GM21825 (cell line): ENCODE data around the gene TNFRSF13B.
A peak's percentile ranks its signal among the peaks of the same experiment; 100 is the strongest.
"Not testable (repeated sequence)": the region's sequence is repeated elsewhere in the genome, so short reads cannot be mapped to it uniquely, and the experiment has no call there.

Experiments
- ATAC-seq: cut with Tn5 transposase; IDR thresholded peaks from one replicate; pipeline ENCODE4 v1.9.1; 2021; ENCODE audit warnings: mild to moderate bottlenecking, moderate library complexity; ENCODE audit not compliant: unreplicated experiment

TNFRSF13B gene

GRCh38 chr17:16971458-16972338 is at the start of gene TNFRSF13B:
TSS of gene TNFRSF13B (minus strand) at chr17:16972118. CDS start at chr17:16972075, 43 bp downstream.
- peak; percentile 24 for ATAC-seq

DNA sequence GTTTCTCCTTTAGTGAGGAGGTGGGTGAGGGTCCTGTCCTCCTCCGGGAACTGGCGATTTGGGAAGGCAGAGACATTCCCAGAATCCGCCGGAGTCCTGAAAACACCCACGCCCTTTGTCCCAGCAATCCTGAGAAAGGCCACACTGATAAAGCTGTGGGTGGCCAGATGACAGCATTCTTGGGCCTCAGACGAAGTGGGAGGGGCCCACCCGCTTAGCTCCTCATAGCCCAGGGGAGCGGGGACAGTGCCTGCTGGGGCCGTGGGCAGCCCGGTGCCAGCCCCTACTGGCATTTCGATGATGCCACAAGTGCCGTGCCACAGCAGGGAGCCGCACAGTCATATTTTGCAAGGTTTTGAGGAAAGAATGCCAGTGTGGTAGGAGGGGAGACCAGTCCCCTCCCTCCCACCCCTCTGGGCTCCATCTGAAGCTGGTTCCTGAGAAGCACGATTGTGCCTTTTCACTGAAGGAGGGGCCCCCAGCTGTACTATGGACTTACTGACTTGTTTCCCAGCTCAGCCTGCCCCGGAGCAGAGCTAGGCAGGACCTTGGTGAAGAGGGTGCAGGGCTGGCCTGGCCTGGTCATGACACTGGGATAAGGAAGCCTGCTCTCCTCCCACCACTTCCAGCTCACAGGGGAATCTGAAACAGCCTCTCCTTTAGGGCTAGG is 49.4 kb upstream of the TNFRSF13B start:
- no peak for ATAC-seq

DNA sequence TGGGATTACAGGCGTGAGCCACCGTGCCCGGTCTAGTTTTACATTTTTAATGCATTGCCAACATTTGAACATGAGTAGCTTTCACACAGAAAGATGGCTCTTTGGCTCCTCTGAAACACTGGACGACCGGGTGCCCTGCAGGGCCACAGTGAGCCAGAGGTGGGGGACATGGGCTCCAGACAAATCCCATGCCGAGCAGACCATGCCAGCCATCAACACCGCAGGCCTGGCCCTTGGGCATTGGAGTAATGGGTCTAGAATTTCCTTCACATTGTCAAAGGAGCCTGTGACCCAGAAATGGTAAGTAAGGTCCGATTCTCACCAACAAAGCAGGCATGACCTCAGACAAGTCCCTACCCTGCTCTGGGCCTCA is 48.9 kb upstream of the TNFRSF13B start:
- ATAC-seq = no peak

DNA sequence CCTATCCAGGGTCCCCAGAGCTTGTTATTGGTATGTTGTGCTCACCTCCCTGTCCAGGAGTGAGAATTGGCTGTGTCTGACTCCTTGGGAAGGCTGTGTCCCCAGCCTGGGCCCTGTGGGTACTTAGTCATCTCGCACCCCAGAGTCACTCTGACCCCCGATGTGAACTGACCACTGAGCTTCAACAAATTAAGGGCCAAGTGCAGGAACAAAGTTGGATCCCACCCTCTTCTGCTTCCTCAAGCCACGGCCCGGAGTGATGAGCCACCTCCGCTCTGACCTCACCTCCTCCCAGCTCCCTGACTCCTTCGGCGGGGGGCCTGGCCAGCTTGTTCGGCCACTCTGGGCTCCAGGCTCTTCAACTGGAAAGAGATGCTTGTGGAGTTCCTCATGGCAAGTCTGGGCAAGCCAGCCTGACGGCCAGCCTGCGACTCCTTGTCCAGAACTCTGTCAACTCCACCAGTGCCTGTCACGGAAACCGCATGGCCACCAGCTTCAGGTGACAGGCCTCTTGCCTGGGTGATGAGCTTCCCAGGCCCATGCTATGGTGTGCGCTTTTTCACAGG is 48.1 kb upstream of the TNFRSF13B start:
- ATAC-seq = no peak

- no peak for ATAC-seq
These were observed 47.5 kb upstream of the TNFRSF13B start for GRCh38 chr17:17019430-17019762.

DNA sequence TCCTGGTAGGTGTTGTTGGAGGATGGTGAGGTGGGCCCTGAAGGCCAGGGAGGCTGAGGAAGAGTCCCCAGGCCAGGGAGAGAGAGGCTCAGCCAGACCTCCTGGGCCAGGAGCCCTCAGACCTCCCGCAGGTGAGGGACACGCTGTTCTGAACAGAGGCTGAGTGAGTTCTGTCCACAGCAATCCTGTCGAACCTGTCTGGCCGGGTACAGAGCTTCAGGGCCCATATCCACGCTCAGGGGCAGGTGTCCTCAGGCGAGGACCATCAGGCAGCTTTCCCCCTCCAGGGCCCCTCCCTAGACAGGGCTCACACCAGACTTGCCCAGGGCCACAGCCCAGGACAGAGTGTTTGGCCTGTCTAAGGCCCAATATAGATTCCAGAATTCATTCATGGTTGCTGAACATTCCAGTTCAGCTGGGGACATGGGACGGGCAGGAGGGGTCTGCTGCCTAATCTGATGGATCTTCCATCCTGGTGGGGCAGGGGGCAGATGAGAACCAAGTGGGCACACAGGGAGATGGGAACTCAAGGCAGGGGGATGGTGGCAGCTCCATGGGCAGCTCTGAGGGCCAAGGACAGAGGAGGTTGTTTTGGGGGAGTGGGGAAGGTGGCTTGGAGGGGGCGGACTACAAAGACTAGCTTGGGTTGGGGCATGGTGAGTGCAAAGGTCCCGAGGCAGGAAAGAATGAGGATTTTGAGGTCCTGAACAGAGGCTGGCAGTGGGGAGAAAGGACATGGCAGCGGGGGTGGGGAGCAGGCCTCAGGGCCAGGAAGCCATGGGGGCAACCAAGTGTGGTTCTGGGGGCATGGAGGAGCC is 46.9 kb upstream of the TNFRSF13B start:
- no peak for ATAC-seq

DNA sequence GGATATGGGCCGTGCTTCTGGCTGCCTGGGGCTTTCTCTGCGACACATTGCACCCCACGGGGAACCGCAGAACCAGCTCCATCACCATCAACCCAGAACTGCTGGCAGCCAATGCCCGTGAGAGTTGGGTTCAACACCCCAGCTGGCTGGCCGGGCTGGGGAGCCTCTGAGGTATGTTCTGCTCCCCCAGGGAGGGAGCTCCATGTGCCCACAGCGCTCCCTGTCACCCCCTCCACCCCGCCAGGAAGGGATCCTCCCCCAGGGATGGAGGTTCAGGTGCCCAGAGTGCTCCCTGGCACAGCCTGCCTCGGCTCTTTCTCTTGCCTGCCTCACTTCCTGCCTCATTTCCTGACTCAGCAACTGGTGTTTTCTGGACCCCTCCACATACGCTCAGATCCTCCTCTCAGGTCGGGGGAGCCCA is 46.1 kb upstream of the TNFRSF13B start:
- ATAC-seq = no peak

- ATAC-seq = no peak
These were observed 45.6 kb upstream of the TNFRSF13B start for GRCh38 chr17:17017343-17018014.

DNA sequence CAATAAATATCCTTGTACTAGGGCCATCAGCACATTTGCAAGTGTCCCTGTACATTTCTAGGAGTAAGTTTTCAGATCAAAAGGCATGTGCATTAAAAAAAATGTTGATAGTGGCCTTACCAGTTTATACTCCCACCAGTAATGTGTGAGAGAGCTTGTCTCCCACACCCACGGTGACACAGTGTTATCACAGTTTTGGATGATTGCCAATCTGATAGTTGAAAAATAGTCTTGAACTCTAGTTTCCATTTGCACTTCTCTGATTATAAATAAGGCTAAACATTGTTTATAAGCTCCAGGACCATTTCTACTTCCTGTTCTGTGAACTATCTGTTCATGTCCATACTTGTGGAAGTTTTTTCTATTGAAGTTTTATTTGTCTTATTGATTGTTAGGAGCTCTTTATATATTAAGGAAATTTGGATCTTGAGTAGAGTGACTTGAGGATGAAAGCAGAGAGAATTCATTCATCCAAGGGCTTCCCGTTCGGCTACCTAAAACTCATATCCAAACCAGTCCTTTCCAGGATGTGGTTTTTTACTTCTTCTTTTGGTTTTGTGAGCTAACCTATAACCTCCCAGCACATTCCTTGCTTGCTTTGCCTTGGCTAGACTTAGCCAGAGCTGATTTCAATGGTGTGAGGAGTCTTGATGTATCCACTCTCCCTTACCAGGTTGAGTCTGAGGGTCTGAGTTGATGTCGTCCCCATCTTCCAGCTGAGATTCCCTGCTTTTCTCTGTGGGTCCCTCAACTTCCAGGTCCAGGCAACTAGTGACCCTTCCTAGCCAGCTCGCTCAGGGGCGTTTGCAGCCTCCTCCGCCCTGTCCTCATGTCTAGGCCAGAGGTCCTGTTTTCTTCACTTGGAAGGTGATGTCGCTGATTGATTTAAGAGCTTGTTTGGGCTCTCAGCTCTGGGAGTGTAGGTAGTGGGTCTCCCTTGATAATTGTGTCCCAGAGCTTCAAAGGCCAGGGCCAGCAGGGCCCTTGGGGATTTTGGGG is 44.6 kb upstream of the TNFRSF13B start:
- ATAC-seq = not testable (repeated sequence)

- ATAC-seq = no peak
These were observed 43.3 kb upstream of the TNFRSF13B start for GRCh38 chr17:17015230-17015629.

- ATAC-seq = not testable (repeated sequence)
These were observed 42.8 kb upstream of the TNFRSF13B start for GRCh38 chr17:17014748-17015124.

DNA sequence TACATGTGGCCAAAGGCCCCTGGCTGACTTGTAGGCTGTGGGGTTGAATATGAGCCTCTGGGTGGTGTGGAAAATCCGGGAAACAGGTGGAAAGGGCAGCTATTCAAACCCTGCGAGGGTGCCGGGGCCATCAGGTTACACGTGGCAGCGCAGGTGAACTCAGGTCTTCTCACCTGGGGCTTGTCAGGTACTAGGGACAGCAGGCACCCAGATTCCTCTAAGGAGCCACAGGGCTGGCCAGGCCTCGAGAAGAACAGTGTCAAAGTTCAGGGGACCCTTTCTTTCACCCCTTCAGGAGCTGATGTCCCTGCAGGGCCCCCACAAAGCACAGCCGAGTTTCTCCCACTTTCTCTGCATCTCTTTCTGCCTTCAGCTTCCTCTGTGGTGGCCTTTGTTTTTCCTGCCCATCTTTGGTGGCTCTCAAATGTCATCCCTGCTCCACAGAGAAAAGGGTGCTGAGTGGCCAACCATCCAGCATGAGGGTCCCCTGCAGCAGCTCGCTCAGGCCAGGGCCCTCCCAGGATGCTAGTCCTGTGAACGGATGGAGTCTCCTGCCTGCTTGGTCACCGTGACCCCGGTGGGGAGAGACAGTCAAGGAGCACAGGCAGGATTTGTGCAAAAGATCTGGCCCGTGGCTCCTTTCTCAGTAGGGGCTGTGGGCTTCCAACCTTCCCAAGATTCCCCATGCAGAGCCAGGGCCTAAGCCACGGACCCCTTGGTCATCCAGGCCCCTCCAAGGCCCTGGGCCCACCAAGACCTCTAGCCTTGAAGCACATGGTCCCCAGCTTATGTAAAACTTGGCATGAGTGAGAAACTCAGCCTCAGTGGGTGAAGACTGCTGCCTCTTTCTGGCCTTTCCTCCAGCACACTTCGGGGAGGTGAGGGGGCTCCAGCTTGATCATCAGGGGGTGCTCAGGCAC is 42.2 kb upstream of the TNFRSF13B start:
- ATAC-seq = not testable (repeated sequence)

DNA sequence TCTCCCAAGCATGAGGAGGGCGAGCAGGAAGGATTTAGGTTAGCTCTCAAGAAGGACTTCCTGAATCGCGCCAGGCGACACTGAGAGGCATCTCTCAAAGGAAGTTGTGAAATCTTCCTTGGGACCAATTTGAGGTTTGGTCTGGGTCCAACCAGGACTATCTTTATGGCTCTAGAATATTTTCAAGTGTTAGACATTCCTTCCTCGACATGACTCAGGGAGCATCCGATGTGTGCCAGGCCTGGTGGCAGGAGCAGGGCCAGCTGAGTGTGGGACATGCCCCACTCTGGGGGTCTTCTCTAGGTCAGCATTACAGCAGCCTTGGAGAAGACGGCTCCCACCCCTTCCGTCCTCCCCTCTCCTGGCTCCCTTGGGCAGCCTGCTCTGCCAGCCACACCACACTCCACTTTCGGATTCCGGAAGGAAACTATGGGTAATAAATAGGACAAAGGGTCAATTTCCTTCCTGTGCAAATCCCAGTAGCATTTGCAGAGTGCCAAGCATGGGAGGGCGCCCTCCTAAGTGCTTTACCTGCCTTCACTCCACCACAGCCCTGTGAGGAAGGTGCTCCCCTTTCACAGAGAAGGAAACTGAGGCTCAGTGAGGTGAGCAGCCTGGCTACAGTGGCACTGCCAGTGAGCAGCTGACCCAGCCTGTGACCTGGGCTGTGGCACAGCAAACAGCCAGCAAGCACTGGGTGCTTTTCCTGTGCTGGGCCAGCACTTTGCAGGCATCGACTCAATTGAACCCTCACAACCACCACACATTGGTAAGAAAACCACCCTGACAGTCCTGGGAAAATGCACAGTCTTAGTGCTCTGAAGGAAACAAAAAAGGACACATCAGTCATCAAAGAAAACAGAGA is 39.4 kb upstream of the TNFRSF13B start:
- not testable (repeated sequence) for ATAC-seq

GRCh38 chr17:17010545-17011034 is 38.7 kb upstream of the TNFRSF13B start:
- ATAC-seq = not testable (repeated sequence)

DNA sequence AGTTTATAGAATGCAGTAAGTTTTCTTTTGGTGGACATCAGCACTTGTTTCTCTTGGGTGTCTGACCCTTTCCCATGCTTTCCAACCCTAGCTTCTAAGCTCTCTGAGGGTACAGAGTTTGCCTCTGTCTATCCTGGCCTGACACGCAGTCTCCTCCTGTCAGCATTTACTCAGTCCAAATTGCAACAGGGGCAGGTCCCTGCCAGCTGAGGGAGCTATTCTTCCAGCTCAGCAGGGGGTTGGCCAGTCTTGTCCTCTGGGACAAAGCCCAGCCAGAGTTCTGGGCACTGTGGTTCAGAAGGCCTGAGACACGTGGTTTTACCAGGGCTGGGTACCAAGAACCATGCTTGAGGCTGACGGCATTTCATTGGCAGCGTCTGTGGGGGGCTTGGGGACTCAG is 38.1 kb upstream of the TNFRSF13B start:
- ATAC-seq = not testable (repeated sequence)

DNA sequence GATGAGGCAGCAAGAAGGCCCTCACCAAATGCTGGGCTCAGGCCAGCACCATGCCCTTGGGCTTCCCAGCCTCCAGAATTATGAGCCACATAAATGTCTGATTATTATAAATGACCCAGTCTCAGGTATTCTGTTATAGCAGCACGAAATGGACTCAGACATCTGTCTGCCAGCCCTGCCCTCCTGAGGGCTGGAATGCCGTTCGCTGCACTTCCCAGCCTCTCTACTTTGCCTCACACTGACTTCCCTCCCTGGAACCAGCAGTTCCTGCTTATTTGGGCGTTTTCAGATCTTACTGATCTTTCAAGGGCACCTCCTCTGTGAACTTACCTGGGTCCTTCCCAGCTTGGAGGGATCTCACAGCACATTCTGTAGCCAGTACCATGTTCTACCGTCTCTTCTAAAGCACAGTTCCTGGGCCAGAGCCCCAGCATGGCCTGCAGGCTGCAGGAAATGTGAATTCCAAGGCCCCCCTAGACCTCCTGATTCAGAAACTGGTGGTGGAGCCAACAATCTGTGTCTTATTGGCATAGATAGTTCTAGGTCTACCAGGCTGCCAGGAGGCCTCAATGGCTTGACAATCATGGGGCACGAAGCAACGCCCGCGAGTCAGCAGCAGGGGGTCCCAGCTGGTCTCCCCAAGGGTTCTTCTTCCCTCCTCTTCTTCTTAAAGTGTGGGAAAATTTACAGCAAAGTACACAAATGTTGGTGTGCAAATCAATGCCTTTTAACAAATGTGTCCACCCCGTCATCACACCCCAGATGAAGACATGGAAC is 36.9 kb upstream of the TNFRSF13B start:
- not testable (repeated sequence) for ATAC-seq
